ENCODE data around the gene CTR9. TPM values are rescaled to one million over a fixed set of nuclear protein-coding genes. Genes with fewer than 3 reads are reported as not detected.
A peak's percentile ranks its signal among the peaks of the same experiment; 100 is the strongest.

CTR9 gene
- total RNA-seq, 3 donors from 2014 or later (not counting 1 experiment from before 2014, with no cell fraction given), result 30.6 to 47.3 (median 38.0) TPM

GRCh38 chr11:10784232-10785145 is 33.4 kb downstream of the CTR9 start:
- Histone ChIP-seq H3K27ac (ENCODE audit: low read length) (no peak overlapping the region), H3K27me3 (ENCODE audit: control insufficient read depth, insufficient read depth, low read length) (no peaks in the 10 kb centered on the region), H3K4me3 (ENCODE audit: low read length) (no peak overlapping the region), H3K9me3 (ENCODE audit: control insufficient read depth, insufficient read depth, low read length) (no peaks in the 10 kb centered on the region), H3K4me1 (ENCODE audit: control insufficient read depth, insufficient read depth, low read length) (no peaks in the 10 kb centered on the region), H3K36me3 (ENCODE audit: control insufficient read depth, insufficient read depth, low read length) (peaks cover 10% of the 10 kb centered on the region)
- no peaks in the 10 kb centered on the region for H3K36me3 Mint-ChIP-seq
- ATAC-seq, result no peak
- intact Hi-C loops (cut with micrococcal nuclease), result no loop called here
- no peaks in the 10 kb centered on the region for H3K4me1 Mint-ChIP-seq
- H3K4me3 Mint-ChIP-seq, result no peak overlapping the region
- H3K9me3 Mint-ChIP-seq, result no peaks in the 10 kb centered on the region
- no peak for TF ChIP-seq CTCF (IDR thresholded peaks at IDR 0.05)
- 94% methylated on average over 9 of the region's 10 CpGs for WGBS (ENCODE audit: insufficient coverage)
- no peak overlapping the region for H3K27ac Mint-ChIP-seq
- no peak for DNase-seq
- no peaks in the 10 kb centered on the region for H3K27me3 Mint-ChIP-seq (ENCODE audit: low read depth in 2 of 2)

- intact Hi-C loops (cut with micrococcal nuclease), result no loop called here
- no peak overlapping the region for H3K4me3 ChIP-seq (ENCODE audit: low read length)
- 89% methylated on average over 4 of the region's 4 CpGs for WGBS (ENCODE audit: insufficient coverage)
- TF ChIP-seq CTCF (IDR thresholded peaks at IDR 0.05), result no peak
- no peak for ATAC-seq
- Mint-ChIP-seq H3K36me3 (no peaks in the 10 kb centered on the region), H3K27me3 (ENCODE audit: low read depth in 2 of 2) (no peaks in the 10 kb centered on the region), H3K4me3 (no peak overlapping the region), H3K27ac (no peak overlapping the region), H3K4me1 (no peaks in the 10 kb centered on the region), H3K9me3 (no peaks in the 10 kb centered on the region)
- no peaks in the 10 kb centered on the region for H3K27me3 ChIP-seq (ENCODE audit: control insufficient read depth, insufficient read depth, low read length)
- no peaks in the 10 kb centered on the region for H3K4me1 ChIP-seq (ENCODE audit: control insufficient read depth, insufficient read depth, low read length)
- no peaks in the 10 kb centered on the region for H3K9me3 ChIP-seq (ENCODE audit: control insufficient read depth, insufficient read depth, low read length)
- no peak overlapping the region for H3K27ac ChIP-seq (ENCODE audit: low read length)
- peaks cover 5% of the 10 kb centered on the region for H3K36me3 ChIP-seq (ENCODE audit: control insufficient read depth, insufficient read depth, low read length)
- no peak for DNase-seq
Observed at GRCh38 chr11:10785146-10785474, 34.1 kb downstream of the CTR9 start.

GRCh38 chr11:10786451-10786850 is 35.4 kb downstream of the CTR9 start:
- H3K9me3 ChIP-seq (ENCODE audit: control insufficient read depth, insufficient read depth, low read length), result no peaks in the 10 kb centered on the region
- H3K27me3 Mint-ChIP-seq (ENCODE audit: low read depth in 2 of 2), result peaks cover 0 to 3% of the 10 kb centered on the region in 2 donors
- H3K4me1 Mint-ChIP-seq, result no peaks in the 10 kb centered on the region
- no peaks in the 10 kb centered on the region for H3K36me3 ChIP-seq (ENCODE audit: control insufficient read depth, insufficient read depth, low read length)
- H3K9me3 Mint-ChIP-seq, result no peaks in the 10 kb centered on the region
- H3K27me3 ChIP-seq (ENCODE audit: control insufficient read depth, insufficient read depth, low read length), result no peaks in the 10 kb centered on the region
- H3K27ac ChIP-seq (ENCODE audit: low read length), result no peak overlapping the region
- H3K4me3 ChIP-seq (ENCODE audit: low read length), result no peak overlapping the region
- TF ChIP-seq CTCF (IDR thresholded peaks at IDR 0.05), result no peak
- ATAC-seq, result peak in 1 of 3 donors; percentile 53
- no peak overlapping the region for H3K4me3 Mint-ChIP-seq
- H3K36me3 Mint-ChIP-seq, result no peaks in the 10 kb centered on the region
- intact Hi-C loops (cut with micrococcal nuclease), result no loop called here
- WGBS (ENCODE audit: insufficient coverage), result 70% methylated on average over 5 of the region's 5 CpGs
- no peak overlapping the region for H3K27ac Mint-ChIP-seq
- DNase-seq, result no peak
- H3K4me1 ChIP-seq (ENCODE audit: control insufficient read depth, insufficient read depth, low read length), result no peaks in the 10 kb centered on the region
